ENCODE results near the gene ADGRB2. TPM values are rescaled to one million over a fixed set of nuclear protein-coding genes. Genes with fewer than 3 reads are reported as not detected.

ADGRB2 gene
- total RNA-seq, 1 experiment from 2014 or later: 10.9 TPM

DNA sequence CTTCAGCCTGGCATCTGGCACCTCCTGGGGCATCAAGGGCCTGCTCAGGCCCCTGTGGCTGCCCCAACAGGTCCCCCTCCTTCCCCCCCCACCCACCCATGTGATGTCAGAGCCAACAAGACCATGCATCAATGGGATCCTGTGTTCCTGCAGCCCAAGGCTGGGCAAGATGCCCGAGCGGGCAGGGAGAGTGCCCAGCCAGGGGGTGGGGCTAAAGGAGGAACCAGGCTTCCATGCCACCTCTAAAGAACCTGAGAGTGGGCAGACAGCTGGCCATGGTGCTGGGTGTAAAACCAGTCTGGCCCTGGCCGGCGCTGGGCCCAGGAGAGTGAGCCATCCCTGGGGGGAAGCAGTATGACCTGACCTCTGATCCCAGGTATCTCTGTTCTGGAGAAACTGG is 67.9 kb downstream of the ADGRB2 start:
- Histone ChIP-seq H3K79me2 (ENCODE audit: insufficient read depth, low read length) (no peaks in the 10 kb centered on the region), H2AK5ac (ENCODE audit: insufficient read length, low read length) (no peak overlapping the region), H3T11ph (ENCODE audit: low read length) (no peak overlapping the region), H3K4ac (ENCODE audit: low read depth, low read length) (no peak overlapping the region), H4K91ac (ENCODE audit: insufficient read length, low read depth, low read length) (no peak overlapping the region), H3K79me1 (ENCODE audit: insufficient read depth, low read depth, low read length, poor library complexity, severe bottlenecking) (no peaks in the 10 kb centered on the region), H2BK15ac (ENCODE audit: low read depth, low read length) (no peak overlapping the region), H3K4me2 (ENCODE audit: insufficient read depth, insufficient read length, low read length) (no peak overlapping the region), H3K14ac (ENCODE audit: insufficient read depth, low read length) (no peak overlapping the region; the same call in 1 of the 2 replicates), H4K5ac (ENCODE audit: insufficient read length, low read depth, low read length) (no peak overlapping the region), H3K23me2 (ENCODE audit: insufficient read length, low read depth, low read length, poor library complexity, severe bottlenecking) (no peaks in the 10 kb centered on the region), H2BK20ac (ENCODE audit: low read depth, low read length, poor library complexity, severe bottlenecking) (no peak overlapping the region), H3K27me3 (ENCODE audit: insufficient read depth, low read length) (no peaks in the 10 kb centered on the region), H2BK12ac (ENCODE audit: insufficient read length, low read depth, low read length) (no peak overlapping the region), H3K9ac (ENCODE audit: extremely low read depth, insufficient read length, low read length) (no peak overlapping the region), H3K18ac (ENCODE audit: insufficient read length, low read depth, low read length) (no peak overlapping the region), H4K20me1 (ENCODE audit: control insufficient read depth, insufficient read depth, insufficient read length) (no peaks in the 10 kb centered on the region), H3K9me3 (ENCODE audit: control insufficient read depth, low read depth, low read length) (no peaks in the 10 kb centered on the region), H3K27ac (ENCODE audit: insufficient read length, low read depth, low read length) (no peak overlapping the region), H2AFZ (ENCODE audit: low read length) (no peak overlapping the region), H4K8ac (replicated peaks; ENCODE audit: insufficient read length, low read depth, low read length) (no peak overlapping the region), H2BK120ac (ENCODE audit: low read depth, low read length, poor library complexity, severe bottlenecking) (no peak overlapping the region), H2BK5ac (ENCODE audit: insufficient read length, low read length) (no peak overlapping the region), H3K4me1 (ENCODE audit: insufficient read depth, low read length) (peaks cover 3% of the 10 kb centered on the region; the same call in 1 of the 2 replicates), H3K23ac (ENCODE audit: insufficient read length, low read depth, low read length) (no peak overlapping the region), H3K56ac (ENCODE audit: insufficient read length, low read depth, low read length) (no peak overlapping the region)
- DNase-seq: no peak
- no peak overlapping the region for H3K4me3 Mint-ChIP-seq
- WGBS (ENCODE audit: extremely low coverage, insufficient read length, low lambda C conversion rate): no CpG with 5 or more reads among the region's 4 CpGs
- H3K27ac Mint-ChIP-seq: no peak overlapping the region
- peaks cover 10 to 17% of the 10 kb centered on the region in 2 experiments for H3K4me1 Mint-ChIP-seq
- H3K27me3 Mint-ChIP-seq (ENCODE audit: low read depth): no peaks in the 10 kb centered on the region; the same call in 1 of the 2 replicates
- TF ChIP-seq, protein P1, sequence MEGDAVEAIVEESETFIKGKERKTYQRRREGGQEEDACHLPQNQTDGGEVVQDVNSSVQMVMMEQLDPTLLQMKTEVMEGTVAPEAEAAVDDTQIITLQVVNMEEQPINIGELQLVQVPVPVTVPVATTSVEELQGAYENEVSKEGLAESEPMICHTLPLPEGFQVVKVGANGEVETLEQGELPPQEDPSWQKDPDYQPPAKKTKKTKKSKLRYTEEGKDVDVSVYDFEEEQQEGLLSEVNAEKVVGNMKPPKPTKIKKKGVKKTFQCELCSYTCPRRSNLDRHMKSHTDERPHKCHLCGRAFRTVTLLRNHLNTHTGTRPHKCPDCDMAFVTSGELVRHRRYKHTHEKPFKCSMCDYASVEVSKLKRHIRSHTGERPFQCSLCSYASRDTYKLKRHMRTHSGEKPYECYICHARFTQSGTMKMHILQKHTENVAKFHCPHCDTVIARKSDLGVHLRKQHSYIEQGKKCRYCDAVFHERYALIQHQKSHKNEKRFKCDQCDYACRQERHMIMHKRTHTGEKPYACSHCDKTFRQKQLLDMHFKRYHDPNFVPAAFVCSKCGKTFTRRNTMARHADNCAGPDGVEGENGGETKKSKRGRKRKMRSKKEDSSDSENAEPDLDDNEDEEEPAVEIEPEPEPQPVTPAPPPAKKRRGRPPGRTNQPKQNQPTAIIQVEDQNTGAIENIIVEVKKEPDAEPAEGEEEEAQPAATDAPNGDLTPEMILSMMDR (conservative IDR thresholded peaks at IDR 0.05): no peak
- H3K9me3 Mint-ChIP-seq: no peaks in the 10 kb centered on the region
- no peaks in the 10 kb centered on the region for H3K36me3 Mint-ChIP-seq (ENCODE audit: insufficient read depth in 1 of 3, low read depth in 3 of 3)
